DND-41 (cell line): ENCODE measurements around the gene SIPA1L3.

Experiments
- CTCF ChIP-seq: IDR thresholded peaks from 2 replicates; pipeline ENCODE4 v1.5.1; 2012; ENCODE audit warnings: borderline replicate concordance, low read length, moderate library complexity, mild to moderate bottlenecking; ENCODE audit not compliant: poor library complexity, severe bottlenecking; ENCODE audit errors: extremely low read depth
- EZH2 ChIP-seq: IDR thresholded peaks from 3 replicates; pipeline ENCODE4 v1.6.1; 2012; ENCODE audit warnings: borderline replicate concordance, low read depth, mild to moderate bottlenecking, moderate library complexity, low read length, inconsistent platforms; ENCODE audit not compliant: severe bottlenecking

GRCh38 chr19:37941782-37942515, 34.9 kb downstream of the SIPA1L3 start:
- TF ChIP-seq CTCF: no peak
- TF ChIP-seq EZH2: no peak
